Stimulated activated CD8-positive, alpha-beta memory T cell treated with anti-CD3 and anti-CD28 coated beads, Interleukin-2, amount 100 ng/mL, for 48 hours (primary cell): ENCODE measurements around the gene TUT1.
"Not testable (repeated sequence)": the region's sequence is repeated elsewhere in the genome, so short reads cannot be mapped to it uniquely, and the experiment has no call there.

Experiments
- DNase-seq, 2 donors: peaks; one replicate each; pipeline ENCODE4 v3.0.0-alpha.2; 2020; ENCODE audit warnings: low read depth in 2 of 2

TUT1 gene

DNA sequence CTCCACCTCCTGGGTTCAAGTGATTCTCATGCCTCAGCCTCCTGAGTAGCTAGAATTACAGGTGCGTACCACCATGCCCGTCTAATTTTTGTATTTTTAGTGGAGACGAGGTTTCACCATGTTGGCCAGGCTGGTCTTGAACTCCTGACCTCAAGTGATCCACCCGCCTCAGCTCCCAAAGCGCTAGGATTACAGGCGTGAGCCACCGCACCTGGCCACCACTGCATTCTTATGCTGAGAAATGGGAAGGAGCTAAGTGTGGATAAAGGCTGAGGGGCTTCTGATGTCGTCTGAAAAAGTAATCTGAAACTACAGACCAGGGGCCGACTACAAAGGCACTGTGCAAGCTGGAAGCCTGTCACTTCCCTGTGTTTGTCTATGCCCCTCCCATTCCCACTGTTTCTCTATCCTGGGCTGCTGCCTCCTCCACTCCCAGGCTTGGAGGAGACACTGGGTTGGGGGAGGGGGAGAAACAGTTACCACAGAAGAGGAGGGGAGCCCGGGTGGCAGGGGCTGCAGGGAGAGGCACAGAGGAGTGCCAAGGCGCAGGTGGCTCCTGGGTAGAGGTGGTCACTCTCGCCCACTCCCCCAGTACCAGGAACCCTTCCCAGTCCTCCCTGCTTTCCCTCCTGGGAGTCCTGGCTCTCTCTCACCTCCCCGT is 13.3 kb upstream of the TUT1 start:
- no peak for DNase-seq

DNA sequence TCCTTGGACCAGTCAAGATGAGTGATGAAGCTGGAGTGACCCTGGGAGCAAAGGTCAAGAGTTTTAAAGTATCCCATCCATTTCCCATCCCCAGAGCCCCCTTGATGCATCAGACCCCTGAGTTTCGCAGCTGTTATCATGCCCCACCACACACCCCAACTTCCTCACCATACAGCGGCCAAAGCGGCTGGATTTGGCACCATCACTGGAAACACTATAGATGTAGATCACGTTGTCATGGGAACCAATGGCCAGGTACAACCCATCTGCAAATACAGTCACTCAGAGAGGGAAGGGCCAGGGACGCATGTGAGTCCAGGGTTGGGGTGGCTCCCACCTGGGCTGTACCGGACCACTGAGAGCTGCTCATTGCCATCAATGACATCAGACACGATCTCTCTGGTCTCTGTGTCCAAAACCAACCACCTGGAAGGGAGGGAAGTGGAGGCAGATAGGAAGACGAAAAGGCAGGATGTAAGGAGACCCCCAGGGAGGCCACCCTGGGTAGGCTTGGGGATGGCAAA is 12.5 kb upstream of the TUT1 start:
- no peak for DNase-seq

DNA sequence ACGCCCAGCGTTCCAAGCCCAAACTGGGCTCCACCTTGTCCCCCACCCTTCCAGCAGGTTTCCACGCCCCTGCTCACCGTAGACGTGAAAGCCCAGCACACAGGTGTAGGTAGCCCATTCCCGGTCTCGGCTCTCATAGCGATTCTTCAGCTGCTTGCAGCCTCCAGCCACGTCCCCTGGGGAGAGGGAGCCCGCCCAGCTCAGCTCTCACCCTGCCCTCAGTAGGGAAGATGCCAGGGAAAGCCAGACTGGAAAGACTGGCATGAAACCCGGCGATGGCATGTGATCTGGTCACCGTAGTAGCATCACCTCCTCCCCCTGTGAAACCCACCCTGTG is 11.7 kb upstream of the TUT1 start:
- no peak for DNase-seq

DNA sequence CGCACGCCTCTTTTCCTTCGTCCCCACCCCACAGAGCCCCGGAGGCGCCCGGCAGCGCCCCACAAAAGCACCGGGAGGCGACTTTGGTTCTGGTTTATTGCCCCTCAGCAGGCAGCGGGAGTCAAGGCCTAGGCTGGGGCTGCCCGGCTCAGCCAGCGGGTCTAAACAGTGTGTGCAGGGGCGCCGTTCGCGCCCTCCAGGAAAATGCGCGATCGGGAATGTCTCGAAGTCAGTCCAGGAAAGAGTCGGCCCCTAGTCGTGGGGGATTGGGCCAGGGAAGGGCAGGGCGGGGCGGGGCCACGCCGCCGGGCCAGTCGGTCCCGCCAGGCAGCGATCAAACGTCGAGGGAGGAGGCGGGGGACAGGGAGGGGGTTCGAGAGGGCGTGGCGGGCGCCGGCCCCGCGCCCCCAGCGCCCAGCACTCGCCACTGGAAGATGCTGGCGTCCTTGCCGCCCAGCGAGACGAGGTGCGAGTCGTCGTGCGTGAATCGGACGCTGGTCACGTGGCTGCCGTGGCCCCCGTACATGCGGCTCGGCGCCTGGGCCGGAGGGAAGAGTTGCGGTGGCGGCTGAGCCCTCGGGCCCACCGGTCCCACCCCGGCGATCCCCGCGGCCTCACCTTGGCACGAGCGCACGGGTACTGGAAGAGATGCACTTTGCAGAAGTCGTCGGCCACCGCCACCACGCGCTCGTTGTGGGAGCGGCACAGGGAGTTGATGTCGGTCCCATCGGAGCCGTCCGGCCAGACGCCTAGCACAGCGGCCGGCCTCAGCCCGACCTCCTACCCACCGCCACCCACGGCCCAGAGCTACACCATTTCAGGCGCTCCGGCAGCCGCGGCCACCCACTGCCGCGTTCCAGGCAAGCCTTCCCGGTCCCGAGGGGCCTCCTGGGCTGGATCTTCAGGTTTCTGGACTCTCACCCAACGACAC is 11.1 kb upstream of the TUT1 start:
- peak in 1 of 2 donors; percentile 34 for DNase-seq

DNA sequence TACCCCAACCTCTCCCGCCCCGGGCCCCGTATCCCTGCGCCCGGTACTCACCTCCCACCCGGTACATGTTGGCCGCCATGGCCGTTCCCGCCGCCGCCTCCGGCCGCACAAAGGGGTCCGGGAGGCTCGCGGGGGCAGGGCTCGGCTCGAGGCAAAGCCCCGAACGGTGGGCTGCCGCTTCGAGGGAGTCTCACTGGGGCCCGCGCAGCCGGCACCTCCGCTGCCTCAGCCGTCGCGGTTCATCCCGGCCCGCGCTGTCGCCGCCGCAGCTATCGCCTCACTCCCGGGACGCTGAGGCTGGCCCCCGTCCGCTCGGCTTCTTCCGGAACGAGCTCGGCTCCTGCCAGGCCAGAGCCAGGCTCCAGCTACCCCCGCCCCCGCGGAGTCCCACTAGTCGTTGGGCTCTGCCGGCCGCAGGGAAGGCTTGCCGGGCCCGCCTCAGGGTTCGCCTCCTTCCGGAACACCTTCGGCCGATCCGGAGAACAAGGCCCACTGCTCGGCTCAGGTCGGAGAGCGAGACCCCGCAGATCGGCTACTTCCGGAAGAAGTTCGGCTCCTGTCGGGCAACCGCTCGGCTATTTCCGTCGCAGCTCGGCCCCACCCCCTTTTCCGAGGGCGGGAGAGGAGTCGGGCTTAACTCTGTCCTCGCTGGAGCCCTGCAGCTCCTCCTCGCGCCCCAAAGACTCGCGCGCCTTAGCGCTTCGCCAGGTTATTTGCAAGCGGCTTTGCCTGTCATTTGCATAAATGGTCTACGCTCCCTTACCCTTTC is 10.2 kb upstream of the TUT1 start, which contains the start of gene MTA2:
Gene MTA2, minus strand, starts transcription at position 494 of the 769 bp plus-strand sequence. Its CDS starts 415 bp downstream, at position 79.
- DNase-seq, result peak; percentile 96 to 100

DNA sequence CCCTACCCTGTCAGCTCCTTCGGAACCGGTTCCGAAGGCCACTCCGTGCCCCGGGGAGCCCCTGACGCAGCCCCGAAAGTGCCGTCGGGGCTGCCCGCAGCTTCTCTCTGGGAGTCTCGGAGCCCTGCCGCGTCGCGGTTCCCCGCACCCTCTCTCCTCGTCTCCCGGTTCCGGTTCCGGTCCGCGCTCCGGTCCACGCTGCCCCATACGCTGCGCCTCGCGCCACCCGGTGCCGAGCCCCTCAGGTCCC is 9.7 kb upstream of the TUT1 start:
- DNase-seq, result peak; percentile 27 to 32

DNA sequence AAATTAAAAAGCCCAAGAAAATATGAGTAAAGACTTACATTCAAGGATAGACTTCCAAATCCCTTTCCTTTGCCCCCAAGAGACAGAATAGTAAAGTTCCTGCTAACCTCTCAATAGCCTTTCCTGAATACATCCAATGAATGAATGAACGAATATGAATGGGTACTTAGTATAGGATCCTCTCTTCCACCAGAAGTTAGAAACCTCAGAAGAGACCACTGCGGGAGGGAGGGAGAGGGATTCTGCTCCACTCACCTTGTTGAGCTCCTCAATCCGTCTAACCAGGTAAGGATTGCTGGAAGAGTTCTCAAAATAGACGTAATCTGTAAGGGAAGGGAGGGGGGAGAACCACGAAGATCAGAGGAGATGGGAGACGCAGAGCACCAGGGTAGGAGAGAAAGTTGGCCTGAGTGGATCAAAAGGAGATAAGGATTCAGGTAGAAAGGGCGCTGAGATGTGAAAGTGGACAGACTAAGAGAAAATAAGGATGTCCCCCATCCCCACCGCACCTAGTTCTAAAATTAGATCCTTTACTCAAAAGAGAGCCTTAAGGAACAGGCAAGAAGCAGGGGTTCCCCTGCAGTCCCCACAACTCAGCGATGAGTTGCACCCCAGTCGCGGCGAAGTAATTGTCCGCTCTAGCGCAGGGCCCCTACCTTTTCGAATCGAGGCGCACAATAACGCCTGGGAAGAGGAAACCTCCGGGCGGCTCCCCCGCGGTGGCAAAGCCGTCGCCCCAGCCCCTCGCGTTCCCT is 9.2 kb upstream of the TUT1 start:
- DNase-seq, result no peak

DNA sequence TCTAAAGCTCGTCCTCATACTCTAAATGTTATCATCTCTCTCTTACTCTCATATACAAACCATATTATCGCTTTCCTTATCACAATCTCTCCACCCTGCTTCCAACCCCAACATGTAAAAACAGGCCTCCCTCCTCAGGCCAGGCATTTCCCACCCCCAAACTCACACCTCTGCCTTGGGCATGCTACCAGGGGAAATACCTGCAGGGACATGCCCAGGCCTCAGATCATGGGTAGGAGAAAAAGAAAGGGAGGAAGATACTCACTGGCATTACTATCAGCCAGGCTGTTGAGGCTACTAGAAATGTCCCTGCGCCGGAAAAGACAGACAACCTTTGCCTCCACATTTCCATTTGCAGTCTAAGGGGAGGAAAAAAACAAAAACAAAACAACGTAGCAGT is 8.6 kb upstream of the TUT1 start:
- no peak for DNase-seq

DNA sequence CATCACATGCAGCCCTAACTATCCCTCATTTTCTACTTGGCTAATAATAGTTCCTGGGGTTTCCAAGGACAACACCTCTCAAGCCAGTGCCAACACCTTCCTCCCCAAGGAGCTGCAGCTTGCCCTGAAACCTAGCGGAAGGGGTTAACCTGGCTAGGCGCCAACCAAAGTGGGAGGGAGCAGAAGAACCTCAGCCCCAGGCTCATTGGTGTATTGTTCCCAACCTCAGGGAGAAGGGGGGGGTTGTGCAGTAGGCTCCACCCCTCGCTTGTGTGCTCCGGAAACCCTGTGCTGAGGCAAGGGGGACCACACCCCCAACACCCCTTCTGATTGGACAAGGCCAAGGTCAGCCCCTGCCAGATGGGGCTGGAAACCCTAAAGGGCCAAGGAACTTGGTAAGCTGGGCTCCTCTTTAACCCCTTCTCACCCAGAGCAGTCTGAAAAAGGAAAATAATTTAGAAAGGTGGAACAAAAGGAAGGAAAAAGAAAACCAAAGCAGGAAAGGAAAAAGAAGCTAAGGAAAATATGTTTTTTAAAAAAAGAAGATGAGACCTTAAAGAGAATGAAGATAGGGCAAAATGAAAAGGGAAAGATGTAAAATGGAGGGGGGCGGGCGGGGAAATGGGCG is 7.9 kb upstream of the TUT1 start:
- peak; percentile 92 for DNase-seq

DNA sequence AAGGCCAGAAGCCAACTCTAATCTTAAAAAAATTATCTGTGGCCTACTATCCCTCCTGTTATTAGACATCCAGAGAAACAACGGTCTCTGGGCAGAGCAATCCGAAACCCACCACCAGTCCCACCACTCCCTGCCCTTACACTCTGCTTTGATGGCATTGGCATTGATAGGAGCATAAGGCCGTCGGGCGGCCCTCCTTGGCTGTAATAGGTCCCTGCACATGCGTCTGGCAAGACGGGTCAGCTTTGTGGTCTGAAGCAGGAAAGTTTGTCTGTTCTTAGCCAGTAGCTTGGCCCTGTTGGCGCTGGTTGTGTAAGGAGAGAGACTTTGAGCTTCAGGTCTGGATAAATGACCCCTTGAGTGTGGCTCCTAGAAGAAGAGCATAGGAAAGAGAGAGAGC is 3.8 kb upstream of the TUT1 start:
- no peak for DNase-seq

DNA sequence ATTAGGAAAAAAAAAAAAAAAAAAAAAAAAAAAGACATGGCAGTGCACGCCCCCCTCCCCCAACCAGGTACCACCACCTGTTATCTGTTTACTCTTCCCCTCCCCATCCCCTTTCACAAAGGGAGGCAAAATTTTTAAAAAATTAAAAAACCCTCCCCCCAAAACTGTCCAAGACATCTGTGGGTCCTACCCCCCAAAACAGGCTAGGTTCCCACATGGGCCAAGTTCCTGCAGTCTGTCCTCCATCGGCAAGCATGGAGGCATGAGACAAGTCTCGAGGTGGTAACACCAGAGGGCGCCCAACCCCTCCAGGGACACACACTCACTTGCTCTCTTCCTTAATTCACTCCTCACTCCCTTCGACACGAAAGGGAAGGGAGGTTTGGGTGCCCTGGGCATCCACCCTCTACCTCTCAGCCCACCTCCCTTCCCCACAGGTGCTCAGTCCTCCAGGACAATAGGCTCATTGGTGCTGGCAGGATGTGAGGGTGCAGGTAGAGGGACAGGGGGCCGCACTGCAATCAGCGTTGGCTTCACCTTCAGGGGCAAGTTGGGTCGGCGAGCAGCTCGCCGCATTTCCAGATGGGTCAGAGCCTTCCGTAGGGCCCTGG is 2.2 kb upstream of the TUT1 start:
- peak; percentile 64 to 72 for DNase-seq

DNA sequence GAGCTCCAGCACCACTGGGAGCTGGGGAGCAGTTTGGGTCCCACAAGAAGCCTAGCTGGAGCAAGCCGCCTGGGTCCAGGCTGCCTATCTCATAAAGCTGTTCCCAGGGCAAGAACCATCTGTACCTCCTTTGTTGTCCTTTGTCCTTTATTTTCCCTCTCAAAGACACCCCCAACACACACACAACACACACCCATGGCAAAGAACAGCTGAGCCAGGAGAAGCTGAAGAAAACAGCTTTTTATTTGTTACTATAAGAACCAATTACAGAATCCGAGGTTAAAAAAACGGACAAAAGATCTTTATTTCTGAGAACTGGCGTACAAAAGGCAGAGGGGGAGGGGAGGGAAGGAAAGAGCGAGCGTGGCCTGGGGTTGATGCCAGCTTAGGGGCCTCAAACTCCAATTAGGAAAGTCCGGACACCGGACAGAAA is 1.7 kb upstream of the TUT1 start:
- no peak for DNase-seq

DNA sequence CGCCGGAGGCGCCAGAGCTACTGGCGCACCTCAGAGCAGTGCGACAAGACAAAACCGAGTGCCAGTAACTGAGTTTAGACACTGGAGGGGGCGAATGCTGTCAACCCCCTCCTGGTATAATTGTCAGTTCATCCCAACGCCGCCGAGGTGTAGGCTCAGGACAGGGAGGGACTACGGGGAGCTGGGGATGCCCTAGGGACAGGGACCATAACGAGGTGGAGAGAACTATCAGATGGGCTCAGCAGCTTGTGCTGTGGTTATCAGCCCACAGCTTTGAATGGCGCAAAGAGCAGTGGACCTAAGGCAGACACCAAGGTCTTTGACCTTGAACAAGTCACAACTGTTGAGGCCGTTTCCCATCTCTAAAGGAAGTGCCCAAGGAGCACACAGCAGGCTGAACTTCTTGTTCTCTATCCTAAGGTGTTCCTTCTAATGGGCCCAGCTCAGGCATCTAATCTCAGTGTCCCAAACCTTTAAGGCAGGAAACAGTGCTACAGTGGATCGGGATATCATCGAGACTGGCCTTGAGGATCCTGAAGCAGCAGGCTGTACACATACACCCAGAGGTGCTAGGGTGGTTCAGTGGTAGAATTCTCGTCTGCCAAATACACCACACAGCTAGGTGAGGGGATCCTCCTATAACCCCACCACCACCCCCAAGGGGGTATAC is 958 bp upstream of the TUT1 start:
- no peak for DNase-seq

DNA sequence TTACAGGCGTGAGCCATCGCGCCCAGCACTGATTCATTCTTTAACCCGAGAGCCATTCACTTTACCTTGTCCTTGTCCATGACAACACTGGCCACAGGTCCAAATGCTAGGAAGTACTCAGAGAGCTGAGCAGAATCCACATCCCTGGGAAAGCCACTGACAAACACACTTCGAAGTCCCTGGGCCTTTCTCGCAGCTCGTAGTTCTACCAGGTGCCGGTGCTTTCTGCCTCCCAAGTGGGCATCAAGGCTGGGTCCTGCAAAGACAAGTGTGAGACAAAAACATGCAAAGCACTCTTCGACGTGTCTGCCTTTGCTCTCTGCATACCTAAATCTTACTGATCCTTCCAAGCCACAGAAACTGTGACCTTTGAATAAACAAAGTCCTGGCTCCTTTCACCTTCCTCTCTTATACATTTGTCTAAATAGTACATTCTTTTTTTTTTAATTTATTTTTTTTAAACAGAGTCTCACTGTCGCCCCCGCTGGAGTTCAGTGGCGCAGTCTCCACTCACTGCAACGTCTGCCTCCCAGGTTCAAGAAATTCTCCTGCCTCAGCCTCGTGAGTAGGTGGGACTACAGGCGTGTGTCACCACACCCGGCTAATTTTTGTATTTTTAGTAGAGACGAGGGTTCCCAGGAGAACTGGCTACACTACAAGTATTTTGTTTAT is 2.2 kb downstream of the TUT1 start:
- DNase-seq, result no peak

DNA sequence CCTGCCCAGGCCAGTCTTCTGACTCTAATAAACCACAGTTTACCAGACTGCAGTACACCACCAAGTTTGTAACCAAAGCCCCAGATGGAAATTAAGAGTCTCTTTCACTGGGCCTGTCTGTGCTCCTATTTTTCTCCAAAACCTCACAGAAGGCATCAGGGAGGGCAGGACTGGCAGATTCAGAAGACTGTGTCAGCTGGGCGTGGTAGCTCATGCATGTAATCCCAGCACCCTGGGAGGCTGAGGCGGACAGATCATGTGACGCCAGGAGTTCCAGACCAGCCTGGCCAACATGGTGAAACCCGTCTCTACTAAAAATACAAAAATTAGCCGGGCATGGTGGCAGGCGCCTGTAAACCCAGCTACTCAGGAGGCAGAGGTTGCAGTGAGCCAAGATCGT is 6.0 kb downstream of the TUT1 start:
- not testable (repeated sequence) for DNase-seq

DNA sequence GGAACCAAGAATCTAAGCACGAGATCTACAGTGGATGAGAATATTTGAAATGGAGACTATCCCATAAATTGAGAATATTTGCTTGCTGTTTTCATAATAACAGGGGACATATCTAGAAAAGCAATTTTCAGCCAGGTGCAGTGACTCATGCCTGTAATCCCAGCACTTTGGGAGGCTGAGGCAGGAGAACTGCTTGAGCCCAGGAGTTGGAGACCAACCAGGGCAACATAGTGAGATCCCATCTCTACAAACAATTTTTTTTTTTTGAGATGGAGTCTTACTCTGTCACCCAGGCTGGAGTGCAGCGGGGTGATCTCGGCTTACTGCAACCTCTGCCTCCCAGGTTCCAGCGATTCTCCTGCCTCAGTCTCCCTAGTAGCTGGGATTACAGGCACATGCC is 9.6 kb downstream of the TUT1 start:
- not testable (repeated sequence) for DNase-seq

DNA sequence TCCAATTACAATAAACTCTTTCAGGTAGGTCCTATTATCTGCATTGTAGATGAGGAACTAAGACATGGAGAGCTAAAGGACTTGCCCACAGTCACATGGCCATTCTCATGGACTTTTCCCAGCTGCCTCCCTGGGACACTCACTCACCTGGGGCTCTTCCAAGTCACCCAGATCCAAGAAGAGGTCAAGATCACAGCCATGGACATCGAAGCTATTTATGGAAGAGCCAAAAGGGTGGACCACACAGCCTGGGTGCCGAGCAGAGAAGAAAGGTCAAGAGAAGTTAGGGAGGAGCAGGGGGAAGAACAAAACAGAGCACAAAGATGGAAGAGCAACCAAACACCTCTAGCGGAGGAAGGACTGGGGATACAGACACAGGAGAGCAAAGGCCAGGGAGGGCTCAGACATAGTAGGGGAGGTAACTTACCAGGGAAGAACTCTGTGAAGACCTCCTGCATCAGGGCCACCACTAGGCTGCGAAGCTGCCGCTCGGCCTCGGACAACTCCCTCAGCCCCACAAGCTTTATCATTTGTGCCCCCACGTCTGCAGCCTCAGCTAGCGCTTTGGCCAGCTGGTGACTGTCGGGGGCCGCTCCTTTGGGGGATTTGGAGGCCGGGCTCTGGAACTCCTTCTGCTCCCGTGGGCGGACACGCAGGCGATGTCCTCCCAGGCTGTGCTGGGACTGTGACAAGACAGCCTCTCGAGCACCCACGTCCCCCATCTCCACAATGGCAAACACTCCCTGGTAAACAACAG is 10.2 kb downstream of the TUT1 start:
- no peak for DNase-seq

DNA sequence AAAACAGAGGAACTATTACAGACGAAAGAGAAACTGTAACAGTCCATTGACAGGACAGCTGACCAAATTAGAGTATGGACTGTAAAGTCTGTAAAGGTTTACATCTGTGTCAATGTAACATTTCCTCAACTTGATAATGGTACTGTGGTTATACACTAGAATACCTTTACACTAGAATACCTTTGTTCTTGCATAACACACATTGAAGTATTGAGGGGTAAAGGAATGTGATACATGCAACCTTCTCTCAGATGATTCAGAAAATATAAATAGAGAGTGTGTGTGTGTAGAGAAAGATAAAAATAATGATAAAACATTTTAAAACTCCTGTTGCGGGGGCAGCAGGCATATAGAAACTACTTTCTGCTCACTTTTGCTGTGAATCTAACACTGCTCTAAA is 12.1 kb downstream of the TUT1 start:
- DNase-seq, result no peak

DNA sequence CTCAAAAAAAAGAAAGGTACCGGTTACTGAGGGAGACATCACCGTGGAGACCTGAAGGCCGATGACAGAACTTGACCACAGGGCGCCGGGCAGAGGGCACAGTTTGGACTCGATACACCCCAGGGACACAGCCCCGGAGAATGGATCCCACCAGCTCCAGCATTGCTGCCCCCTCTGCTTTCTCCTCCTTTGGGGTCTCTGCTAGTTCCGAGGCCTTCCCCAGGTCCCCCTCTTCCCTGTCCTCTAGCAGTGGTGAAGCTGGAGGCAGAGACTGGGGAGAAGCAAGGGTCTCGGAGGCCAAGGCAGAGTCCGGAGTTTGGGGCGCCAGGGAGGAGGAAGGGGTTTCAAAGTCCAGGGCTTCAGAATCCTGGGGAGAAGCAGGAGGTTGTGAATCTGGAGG is 12.8 kb downstream of the TUT1 start:
- no peak for DNase-seq
